ENCODE data around the gene CDC45.
"Not testable (repeated sequence)": the region's sequence is repeated elsewhere in the genome, so short reads cannot be mapped to it uniquely, and the experiment has no call there.

Gene CDC45, protein sequence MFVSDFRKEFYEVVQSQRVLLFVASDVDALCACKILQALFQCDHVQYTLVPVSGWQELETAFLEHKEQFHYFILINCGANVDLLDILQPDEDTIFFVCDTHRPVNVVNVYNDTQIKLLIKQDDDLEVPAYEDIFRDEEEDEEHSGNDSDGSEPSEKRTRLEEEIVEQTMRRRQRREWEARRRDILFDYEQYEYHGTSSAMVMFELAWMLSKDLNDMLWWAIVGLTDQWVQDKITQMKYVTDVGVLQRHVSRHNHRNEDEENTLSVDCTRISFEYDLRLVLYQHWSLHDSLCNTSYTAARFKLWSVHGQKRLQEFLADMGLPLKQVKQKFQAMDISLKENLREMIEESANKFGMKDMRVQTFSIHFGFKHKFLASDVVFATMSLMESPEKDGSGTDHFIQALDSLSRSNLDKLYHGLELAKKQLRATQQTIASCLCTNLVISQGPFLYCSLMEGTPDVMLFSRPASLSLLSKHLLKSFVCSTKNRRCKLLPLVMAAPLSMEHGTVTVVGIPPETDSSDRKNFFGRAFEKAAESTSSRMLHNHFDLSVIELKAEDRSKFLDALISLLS

DNA sequence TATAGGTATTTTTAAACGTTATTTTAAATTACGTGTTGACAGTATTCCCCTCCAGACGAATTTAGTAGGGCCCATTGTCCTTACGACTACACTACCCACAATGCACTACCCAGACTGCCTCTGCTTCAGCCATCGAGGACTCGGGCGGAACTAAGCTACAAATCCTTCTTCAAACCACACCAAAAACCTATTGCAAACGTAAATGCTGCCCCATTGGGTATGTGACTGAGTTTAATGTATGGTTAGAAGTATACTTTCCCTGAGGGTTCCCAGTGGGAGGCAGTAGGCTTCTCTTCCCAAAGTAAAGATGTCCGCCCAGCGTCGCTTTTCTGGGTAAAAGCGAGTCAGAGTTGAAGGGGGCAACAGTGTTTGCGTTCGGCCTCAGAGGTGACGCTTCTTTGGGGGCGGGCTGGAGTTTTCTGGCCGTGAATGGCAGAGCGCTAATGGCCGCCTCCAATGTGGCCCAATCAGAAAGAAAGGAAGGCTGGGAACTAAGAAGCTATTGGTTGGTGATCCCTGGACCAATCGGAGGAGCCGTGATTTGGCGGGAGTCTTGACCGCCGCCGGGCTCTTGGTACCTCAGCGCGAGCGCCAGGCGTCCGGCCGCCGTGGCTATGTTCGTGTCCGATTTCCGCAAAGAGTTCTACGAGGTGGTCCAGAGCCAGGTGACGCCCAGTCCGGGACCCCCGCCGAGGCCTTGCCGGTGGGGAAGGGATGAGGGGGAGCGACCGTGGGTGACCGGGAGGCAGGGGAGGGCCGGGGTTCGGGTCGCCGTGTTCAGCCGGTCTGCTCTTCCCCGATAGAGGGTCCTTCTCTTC lies at the start of gene CDC45:
Gene CDC45, plus strand, starts transcription at position 566 of the 818 bp plus-strand sequence. Its CDS starts 49 bp downstream, at position 615.
- peak; percentile 85 to 90 for DNase-seq (ENCODE audit: low read depth in 2 of 2)

DNA sequence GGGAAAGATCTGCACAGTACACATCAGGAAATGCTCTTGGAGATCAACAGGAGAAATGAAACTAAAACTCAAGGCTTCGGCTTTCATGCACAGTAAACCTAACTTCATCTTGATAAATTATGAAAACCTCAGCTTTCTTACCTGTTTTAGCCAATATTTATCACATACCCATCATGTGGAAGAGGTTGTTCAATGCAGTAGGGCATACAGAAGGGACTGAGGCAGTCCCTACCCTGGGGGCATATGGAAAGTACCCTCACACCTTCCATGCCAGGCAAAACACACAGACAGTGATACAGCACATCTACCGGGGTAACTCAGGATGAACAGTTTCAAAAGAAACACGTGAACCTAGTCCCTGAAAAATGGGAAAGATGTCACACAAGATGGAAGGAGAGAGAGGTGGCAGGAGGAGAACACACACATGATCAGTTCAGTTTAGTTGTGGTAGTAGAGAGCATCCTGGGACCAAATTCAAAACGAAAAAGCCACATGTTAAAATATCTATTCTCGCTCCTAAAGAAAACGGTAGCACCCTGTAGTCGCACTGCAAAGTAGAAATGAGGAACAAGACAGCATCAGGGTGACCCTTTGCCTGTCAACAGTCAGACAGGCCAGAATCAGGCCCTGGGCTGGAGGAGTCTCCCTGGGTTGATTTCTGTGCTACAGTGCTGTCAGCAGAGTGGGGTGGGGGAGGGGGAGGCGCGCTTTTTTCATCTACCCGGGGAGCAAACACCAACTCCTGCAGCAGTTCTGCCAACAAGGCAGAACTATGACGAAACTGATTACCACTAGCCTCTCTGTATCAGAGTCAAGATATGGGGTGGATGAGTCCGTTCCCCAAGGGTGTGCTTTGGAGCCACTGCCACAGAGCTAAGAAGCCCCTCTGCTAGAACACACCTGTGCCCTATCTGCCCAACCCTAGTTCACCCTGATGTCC lies 49.5 kb upstream of the CDC45 start:
- DNase-seq (ENCODE audit: low read depth in 2 of 2): no peak

DNA sequence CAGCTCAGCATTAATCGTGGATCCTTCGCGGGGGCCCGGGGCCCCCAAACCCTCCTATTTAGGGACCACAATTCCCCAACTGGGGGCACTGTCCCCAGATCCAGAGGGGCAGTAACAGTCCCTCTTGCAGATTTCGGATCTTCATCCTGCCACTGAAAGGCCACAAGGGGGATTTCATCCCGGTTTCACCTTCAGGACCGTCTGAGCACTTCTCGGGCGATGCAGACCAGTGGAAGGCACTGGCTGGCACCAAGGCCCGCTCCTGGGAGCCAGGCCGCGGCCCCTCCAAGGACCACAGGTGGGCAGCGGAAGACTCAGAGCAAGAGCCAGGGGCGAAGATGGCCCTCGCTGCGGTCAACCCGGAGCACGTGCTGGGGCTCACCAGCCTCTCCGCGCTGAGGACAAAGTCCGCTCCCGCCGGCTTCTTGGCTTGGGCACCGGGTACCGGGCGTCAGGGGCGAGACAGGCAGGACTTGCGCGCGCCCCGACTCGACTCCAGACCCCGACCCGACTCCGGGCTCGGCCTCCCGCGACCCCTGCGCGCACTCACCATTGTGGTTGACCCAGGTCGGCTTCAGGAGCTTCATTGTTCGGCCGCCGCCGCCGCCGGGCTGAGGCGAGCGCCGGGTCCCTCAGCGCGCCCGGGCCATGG lies 48.7 kb upstream of the CDC45 start:
- peak in 1 of 2 donors; percentile 14 for DNase-seq (ENCODE audit: low read depth in 2 of 2)

DNA sequence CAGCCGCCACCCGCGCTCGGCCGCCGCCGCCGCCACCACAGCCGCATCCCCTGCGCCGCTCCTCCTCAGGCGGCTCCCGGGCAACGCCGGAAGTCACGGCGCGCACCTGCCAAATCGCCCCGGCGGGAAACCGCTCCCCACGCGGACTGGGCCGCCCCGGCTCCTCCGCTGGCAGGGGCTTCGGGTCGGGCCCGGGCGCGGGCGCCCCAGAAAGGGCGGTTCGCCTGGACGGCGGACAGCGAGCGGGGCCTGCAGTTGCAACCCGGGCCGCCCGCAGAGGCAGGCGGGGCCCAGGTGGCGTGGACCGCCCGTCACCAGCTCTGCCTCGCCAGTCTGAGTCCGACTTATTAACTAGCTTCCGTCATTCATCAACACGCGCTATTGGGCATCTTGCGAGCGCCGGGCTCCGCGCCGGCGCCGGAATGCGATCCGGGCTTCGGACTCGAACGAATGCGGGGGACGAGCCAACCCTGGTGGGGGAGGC lies 48.0 kb upstream of the CDC45 start, which contains the start of gene HIRA:
Gene HIRA, minus strand, starts transcription at position 85 of the 484 bp plus-strand sequence. CDS start 257 bp downstream, outside the sequence.
- DNase-seq (ENCODE audit: low read depth in 2 of 2): peak; percentile 75 to 76

DNA sequence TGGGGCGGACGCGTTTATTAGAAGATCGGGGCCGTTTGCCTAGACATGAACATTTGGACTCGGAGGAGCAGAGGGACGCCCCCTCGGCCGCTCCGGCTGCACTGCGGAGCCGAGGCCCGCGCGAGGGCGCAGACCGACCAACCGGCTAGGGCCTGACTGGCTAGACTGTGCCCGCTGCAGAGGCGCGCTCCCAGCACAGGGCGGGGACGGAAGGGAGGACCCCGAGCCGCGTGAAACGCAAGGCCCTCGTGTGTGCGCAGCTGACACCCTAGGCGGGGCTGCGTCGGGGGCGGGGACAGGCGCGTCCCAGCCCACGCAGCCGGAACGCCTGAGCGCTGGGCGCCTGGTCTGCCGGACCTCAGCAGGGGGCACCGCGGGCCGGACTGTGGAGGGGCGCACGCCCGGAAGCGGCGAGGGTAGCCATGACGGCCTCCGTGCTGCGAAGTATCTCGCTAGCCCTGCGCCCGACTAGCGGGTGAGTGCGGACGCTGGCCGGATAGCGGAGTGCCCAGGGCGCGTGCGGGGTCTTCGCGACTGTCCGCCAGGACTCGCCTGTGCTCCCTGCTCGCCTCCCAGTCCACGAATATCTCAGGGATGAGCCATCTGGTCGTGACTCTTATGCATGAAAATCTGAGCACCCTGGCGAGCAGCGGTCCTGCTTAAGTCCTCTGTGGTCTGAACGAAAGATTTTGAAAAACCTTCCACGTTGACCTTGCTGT lies 47.4 kb upstream of the CDC45 start, which contains the start of gene MRPL40:
Gene MRPL40, plus strand, starts transcription at position 413 of the 719 bp plus-strand sequence. Its CDS starts 10 bp downstream, at position 423.
- DNase-seq (ENCODE audit: low read depth in 2 of 2): peak; percentile 90 to 95

DNA sequence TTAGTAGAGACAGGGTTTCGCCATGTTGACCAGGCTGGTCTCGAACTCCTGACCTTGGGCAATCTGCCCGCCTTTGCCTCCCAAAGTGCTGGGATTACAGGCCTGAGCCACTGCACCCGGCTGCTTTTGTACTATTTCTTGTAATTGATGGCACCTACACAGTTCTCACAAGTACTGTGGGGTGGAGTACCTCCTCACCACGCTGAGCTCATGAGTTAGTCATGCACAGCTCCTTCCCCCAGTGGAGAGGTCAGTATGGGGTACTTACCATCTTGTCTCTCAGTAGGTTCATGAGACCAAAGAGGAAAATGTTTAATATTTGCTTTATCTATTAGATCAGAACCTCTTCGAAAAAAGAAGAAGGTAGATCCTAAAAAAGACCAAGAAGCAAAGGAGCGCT lies 45.3 kb upstream of the CDC45 start:
- DNase-seq (ENCODE audit: low read depth in 2 of 2): no peak

DNA sequence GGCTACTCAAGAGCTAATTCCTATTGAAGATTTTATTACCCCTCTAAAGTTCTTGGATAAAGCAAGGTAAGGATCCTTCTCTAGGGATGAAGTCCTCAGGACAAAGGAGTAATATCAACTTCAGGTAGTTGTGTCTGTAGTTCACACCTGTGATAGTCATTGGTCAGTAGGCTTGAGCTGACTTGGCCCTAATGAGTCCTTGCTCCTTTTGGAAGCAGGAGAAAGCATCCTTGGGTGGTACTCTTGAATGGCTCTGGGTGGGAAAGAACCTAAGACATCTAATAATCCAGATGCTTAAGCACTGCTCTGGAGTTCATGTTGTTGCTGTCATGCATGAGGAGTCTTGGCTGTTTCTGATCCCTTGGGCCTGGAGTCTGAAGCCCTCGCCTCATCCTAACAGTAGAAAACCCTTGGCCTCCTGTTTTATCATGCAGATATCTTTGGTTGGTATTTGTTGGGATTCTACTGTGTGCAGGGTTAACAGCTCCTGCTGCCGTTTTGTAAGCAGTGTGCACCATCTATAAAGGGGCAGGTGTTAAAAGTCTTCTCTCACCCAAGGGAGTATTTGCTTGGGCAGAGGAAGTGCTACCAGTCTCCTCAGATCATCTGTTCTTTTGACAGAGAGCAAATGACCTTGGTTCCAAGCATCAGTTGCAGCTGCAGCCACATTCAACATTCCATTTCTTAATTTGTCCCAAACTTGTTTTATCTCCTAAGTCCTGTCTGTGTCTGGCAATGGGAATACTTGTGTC lies 44.7 kb upstream of the CDC45 start:
- DNase-seq (ENCODE audit: low read depth in 2 of 2): no peak

DNA sequence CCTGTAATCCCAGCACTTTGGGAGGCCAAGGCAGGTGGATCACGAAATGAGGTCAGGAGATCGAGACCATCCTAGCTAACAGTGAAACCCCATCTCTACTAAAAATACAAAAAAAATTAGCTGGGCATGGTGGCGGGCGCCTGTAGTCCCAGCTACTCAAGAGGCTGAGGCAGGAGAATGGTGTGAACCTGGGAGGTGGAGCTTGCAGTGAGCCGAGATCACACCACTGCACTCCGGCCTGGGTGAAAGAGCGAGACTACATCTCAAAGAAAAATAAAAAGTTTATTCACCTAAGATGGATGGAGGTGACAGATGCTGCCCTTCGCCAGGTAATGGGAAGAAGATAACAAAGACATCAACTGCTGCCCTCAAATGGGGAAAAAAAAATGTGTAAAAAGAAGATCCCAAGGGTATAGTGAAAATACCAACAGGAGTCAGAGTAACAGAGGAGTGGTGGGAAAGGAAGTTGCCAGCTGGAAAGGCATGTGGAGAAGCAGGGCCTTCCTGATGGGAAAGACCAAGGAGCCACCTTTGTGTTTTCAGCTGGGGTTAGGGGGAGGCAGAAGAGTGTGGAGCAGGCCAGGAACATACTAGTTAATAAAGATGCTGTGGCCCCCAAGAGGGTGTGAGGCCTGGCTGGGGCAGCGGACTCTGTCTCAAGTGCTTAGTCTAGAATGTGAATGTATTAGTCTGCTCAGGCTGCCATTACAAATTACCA lies 43.1 kb upstream of the CDC45 start:
- DNase-seq (ENCODE audit: low read depth in 2 of 2): not testable (repeated sequence)

DNA sequence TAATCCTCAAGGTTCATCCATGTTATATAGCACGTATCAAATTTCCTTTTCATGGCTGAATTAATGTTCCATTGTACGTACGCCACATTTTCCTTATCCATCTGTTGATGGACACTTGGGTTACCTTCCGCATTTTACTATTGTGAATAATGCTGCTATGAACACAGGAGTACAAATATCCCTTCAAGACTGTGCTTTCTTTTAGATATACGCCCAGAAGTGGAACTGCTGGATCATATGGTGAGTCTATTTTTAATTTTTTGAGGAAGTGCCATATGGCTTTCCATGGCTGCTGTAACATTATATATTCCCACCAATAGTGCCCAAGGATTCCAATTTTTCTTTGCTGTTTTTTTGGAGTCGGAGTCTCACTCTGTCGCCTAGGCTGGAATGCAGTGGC lies 41.4 kb upstream of the CDC45 start:
- DNase-seq (ENCODE audit: low read depth in 2 of 2): no peak

DNA sequence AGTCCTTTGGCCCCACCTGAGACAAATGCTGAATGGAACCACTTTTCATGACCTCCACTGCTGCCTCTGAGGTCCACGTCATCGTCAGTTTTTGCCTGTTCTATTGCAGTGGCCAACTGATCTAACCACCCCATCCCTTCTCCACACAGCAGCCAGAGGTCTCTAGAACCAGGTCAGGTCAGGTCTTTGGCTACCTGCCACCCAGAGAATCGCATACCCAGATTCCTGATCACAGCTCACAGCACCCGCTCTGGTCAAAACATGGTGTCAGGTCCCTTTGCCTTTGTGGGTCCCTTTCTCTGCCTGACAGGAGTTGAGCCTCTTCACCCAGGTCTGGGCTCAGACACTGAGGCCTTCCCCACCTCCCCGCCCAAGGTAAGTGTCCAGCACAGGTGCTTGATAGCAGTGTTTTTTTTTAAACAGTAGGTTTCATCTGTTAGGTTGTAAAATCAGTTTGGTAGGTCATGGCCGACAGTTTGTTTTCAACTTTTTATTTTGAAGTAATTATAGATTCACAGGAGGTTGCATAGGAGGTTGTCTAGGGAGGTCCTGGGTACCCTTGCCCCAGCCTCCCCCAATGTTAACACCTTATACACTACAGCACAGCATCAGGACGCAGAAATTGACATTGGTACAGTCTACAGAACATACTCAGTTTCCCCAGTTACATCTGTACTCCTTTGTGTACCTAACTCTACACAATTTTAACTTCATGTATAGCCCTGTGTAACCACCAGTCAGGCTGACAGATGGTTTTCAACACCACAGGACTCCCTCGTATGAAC lies 39.1 kb upstream of the CDC45 start:
- no peak for DNase-seq (ENCODE audit: low read depth in 2 of 2)

DNA sequence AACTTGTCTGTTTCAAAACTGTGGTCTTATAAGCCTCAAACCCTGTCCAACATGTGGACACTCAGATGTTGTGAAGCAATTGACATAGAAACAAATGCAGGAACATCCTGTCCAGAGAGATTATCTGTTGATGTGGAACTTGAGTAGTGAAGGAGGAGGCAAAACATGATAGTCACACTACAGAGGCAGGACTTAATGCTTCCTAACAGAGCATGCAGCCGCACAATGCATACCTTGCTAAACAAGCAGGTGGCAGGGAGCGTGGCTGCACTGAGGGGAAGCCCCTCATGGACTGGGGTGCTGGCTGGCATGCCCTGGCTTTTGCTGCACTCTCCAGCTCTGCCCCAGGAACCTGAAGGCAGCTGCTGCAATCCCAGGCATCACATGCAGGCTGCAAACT lies 37.6 kb upstream of the CDC45 start:
- DNase-seq (ENCODE audit: low read depth in 2 of 2): no peak

DNA sequence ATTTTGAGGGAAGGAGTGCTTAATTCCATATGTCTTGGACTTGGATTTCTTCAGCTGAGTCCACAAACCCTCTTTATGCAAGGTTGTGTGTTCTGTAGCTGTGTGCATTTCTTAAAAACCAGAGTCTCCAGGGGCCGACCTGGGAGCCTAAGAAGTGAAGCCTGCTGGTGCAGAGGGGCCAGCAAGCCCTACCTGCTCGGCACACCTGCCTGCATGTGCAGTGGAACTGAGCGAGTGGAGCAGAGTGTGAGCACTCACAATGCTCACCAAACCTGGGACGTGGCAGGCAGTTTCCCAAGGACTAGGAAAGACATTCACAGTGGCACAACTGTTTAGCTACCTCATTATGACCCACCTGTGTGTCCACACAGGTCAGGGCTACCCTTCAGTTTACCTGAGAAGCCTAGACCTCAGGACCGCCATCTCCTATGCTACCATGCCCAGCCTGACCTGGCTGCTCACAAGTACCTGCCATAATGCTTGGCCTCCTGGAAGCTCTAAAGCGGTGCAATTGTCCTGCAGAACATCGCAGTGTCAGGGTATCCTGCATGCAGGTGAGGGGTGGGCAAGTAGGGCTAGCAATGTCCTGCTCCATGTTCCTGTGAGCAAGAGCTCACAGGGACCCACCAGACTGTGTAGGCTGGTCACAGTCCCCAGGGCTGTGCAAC lies 36.0 kb upstream of the CDC45 start:
- DNase-seq (ENCODE audit: low read depth in 2 of 2): no peak

DNA sequence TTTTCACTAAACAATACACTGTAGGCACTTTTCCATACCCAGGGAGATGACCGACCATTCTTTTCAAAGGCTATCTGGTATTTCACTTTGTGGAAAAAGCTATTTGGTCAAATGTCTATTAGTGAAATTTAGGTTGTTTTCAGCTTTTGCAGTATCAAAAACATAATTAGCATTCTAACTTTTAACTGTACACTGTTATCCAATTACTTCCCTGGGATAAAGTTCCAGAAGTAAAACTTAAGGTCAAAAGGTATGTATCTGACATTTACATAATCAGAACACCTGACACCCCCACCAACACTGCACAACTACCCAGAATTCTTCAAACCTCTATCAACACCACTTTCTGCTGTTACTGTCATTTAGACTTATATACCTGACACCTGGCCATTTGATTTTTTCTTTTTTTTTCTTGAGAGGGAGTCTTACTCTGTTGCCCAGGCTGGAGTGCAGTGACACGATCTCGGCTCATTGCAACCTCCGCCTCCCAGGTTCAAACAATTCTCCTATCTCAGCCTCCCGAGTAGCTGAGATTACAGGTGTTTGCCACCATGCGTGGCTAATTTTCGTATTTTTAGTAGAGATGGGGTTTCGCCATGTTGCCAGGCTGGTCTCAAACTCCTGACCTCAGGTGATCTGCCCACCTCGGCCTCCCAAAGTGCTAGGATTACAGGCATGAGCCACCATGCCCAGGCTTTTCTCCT lies 34.3 kb upstream of the CDC45 start:
- not testable (repeated sequence) for DNase-seq (ENCODE audit: low read depth in 2 of 2)

DNA sequence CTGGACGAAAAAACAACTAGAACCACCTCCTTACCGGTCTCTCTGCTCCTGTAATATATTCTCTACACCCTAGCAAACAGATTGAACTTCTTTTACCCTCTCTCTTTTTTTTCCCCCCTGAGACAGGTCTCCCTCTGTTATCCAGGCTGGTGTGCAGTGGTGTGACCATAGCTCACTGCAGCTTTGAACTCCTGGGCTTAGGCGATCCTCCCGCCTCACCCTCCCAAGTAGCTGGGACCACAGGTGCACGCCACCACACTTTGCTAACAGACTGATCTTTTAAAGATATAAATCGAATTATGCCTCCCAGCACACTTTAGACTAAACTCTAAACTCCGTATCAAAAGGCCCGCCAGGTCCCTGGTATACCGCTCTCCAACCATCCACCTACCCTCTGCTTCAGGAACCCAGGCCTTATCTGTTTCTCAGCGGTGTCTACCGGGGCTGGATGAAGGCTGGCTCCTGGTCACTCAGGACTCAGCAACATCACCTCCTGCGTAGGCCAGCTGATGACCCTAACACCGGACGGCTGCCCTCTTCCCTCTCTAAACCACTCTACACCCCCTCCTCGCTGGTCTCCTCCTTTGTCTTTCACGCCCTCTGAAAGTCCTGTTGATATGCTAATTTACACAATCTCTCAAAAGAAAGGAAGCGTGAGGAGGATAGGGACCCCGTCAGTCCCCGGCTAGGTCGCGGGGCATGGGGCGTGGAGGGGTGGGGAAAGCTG lies 33.0 kb upstream of the CDC45 start:
- DNase-seq (ENCODE audit: low read depth in 2 of 2): no peak

DNA sequence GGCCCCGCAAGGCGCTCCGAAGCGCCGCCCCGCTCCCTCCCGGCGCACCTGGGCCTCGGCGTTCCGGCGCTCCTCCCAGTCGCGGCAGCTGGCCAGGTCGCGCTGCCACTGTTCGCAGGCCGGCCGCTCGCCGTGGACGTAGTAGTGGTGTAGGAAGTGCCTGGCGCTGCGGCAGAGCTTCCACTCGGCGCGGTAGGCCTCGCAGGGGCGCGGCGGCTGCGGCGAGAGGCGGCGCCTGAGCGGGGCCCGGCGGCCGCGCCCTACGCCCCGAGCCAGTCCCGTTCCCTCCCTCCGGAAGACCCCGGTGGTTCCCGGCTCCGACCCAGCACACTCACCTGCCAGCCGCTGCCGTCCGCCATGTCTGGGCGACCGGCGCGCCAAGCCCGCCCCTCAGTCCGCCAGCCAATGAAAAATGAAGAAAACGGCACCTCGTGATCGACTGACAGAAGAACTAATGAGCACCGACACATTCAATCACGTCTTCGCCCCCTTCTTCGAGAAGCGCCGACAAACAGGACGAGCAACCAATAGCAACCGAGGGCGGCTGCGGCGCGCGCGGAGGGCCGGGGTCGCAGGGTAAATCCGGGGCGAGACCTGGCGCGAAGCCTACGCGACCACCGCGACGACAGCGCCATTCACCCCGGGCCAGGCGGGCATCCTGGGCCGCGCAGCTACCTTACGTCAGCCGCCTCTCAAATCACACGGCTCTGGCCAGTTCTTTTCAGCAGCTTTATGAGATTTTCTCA lies 32.2 kb upstream of the CDC45 start, which contains the start of gene C22orf39:
Gene C22orf39, minus strand, starts transcription at position 382 of the 746 bp plus-strand sequence. Its CDS starts 23 bp downstream, at position 359.
- DNase-seq (ENCODE audit: low read depth in 2 of 2): peak; percentile 72 to 75

Data from stimulated activated CD8-positive, alpha-beta memory T cell treated with anti-CD3 and anti-CD28 coated beads, Interleukin-2, amount 100 ng/mL, for 48 hours (primary cell).